GM21447 (cell line): ENCODE results near the gene SAMD1.

Experiments used
- ATAC-seq: cut with Tn5 transposase; IDR thresholded peaks from one replicate; pipeline ENCODE4 v1.9.1; 2021; ENCODE audit not compliant: unreplicated experiment

SAMD1 gene

GRCh38 chr19:14090509-14091080 is at the start of gene SAMD1:
TSS of gene SAMD1 (minus strand) at chr19:14090751.
- ATAC-seq: peak; percentile 39

GRCh38 chr19:14139944-14140343 is 49.4 kb upstream of the SAMD1 start:
- no peak for ATAC-seq

GRCh38 chr19:14138576-14139265 is 48.2 kb upstream of the SAMD1 start:
- no peak for ATAC-seq

- ATAC-seq: peak; percentile 72
Observed at GRCh38 chr19:14136509-14137281, 46.1 kb upstream of the SAMD1 start, which contains the start of gene ASF1B. TSS of gene ASF1B (minus strand) at chr19:14136589. CDS start at chr19:14136456, 133 bp downstream.

GRCh38 chr19:14135985-14136508 is 45.5 kb upstream of the SAMD1 start:
- ATAC-seq: no peak

GRCh38 chr19:14135355-14135754 is 44.8 kb upstream of the SAMD1 start:
- ATAC-seq: no peak

GRCh38 chr19:14127929-14128509 is 37.5 kb upstream of the SAMD1 start:
- ATAC-seq: no peak

GRCh38 chr19:14127176-14127575 is 36.6 kb upstream of the SAMD1 start:
- no peak for ATAC-seq

- ATAC-seq: no peak
Observed at GRCh38 chr19:14122924-14123323, 32.4 kb upstream of the SAMD1 start.

- no peak for ATAC-seq
Observed at GRCh38 chr19:14120497-14120780, 29.9 kb upstream of the SAMD1 start.

- no peak for ATAC-seq
Observed at GRCh38 chr19:14119644-14120496, 29.3 kb upstream of the SAMD1 start.

GRCh38 chr19:14119146-14119545 is 28.6 kb upstream of the SAMD1 start:
- ATAC-seq: no peak

- peak; percentile 20 for ATAC-seq
Observed at GRCh38 chr19:14118165-14119051, 27.9 kb upstream of the SAMD1 start.

- peak; percentile 85 for ATAC-seq
Observed at GRCh38 chr19:14117668-14118164, 27.2 kb upstream of the SAMD1 start, which contains the start of gene PRKACA. TSS of gene PRKACA (minus strand) at chr19:14117762. CDS start at chr19:14117547, 215 bp downstream.

GRCh38 chr19:14116918-14117578 is 26.5 kb upstream of the SAMD1 start:
- no peak for ATAC-seq

- ATAC-seq: no peak
Observed at GRCh38 chr19:14116525-14116917, 26.0 kb upstream of the SAMD1 start.

- ATAC-seq: no peak
Observed at GRCh38 chr19:14115756-14116155, 25.2 kb upstream of the SAMD1 start.

GRCh38 chr19:14114854-14115253 is 24.3 kb upstream of the SAMD1 start:
- no peak for ATAC-seq

- ATAC-seq: no peak
Observed at GRCh38 chr19:14114439-14114838, 23.9 kb upstream of the SAMD1 start.
